Keratinocyte (primary cell): Measurements from ENCODE around the gene CWH43.

Experiments
- CTCF ChIP-seq, 3 experiments: IDR thresholded peaks in 1 of 3; conservative IDR thresholded peaks in 1 of 3; optimal IDR thresholded peaks in 1 of 3; 2 replicates in 2 of 3; 3 replicates in 1 of 3; pipeline versions ENCODE3 to v1.5.1; 2011; ENCODE audit warnings: low read length in 3 of 3, mild to moderate bottlenecking in 3 of 3, moderate library complexity in 2 of 3, control low read depth in 1 of 3, inconsistent platforms in 1 of 3; ENCODE audit not compliant: insufficient read depth in 2 of 3; ENCODE audit errors: extremely low read depth in 1 of 3
- EZH2 ChIP-seq: IDR thresholded peaks from one replicate; pipeline ENCODE4 v1.6.1; 2012; ENCODE audit warnings: inconsistent platforms, mild to moderate bottlenecking, low read length, moderate library complexity

- TF ChIP-seq CTCF (optimal IDR thresholded peaks at IDR 0.05 in 1 of 3, IDR thresholded peaks at IDR 0.05 in 1 of 3, conservative IDR thresholded peaks at IDR 0.05 in 1 of 3; ENCODE audit: extremely low read depth in 1 of 3, insufficient read depth in 2 of 3, low read length in 3 of 3) = peak in 1 of 3 experiments; percentile 6
- TF ChIP-seq EZH2 = no peak
Measured at GRCh38 chr4:48939785-48940184, 46.3 kb upstream of the CWH43 start.
